A549 (cell line): Measurements from ENCODE around the gene SOX15. TPM values are rescaled to one million over a fixed set of nuclear protein-coding genes. Genes with fewer than 3 reads are reported as not detected.

Experiments
- ATAC-seq, 2 experiments: fragments of 200-7000 bp in 1 of 2; fragments of >200 bp in 1 of 2; cut with Nextera tagmentation in 1 of 2; cut with Tn5 transposase in 1 of 2; 3 replicates each; pipeline versions ENCODE4 v1.8.0 to v1.9.1; 2018 to 2020; ENCODE audit warnings: mild to moderate bottlenecking in 1 of 2, moderate library complexity in 1 of 2
- CTCF ChIA-PET: fragments of 300-600 bp; sonication (Branson Sonifier 250); formaldehyde crosslinking; extraction: SDS; loops from one replicate; lab custom pipeline; 2021; ENCODE audit warnings: antibody characterized with exemption, inconsistent platforms; lab: Yijun Ruan, JAX
- POLR2A ChIA-PET: fragments of 350-600 bp; formaldehyde crosslinking; extraction: SDS; loops from one replicate; lab custom pipeline; 2021; ENCODE audit warnings: antibody characterized with exemption, inconsistent platforms; lab: Yijun Ruan, JAX
- DNase-seq, 2 experiments: peaks; one replicate each; pipeline versions ENCODE4 v3.0.0 to v3.0.0-alpha.2; 2011 to 2016; ENCODE audit warnings: low read depth in 1 of 2, low spot score in 1 of 2
- FAIRE-seq: peaks from 2 replicates; lab custom pipeline; 2011; peaks lifted over from hg19 to GRCh38; lab: Jason Lieb, UNC
- H3K27ac ChIP-seq, 2 experiments: fragments of >200 bp; sonication (Bioruptor Twin); formaldehyde crosslinking; 3 replicates each; pipeline ENCODE4 v1.5.1; 2016 to 2017
- H3K4me1 ChIP-seq: fragments of >200 bp; sonication (Bioruptor Twin); formaldehyde crosslinking; 3 replicates; pipeline ENCODE4 v1.6.1; 2016
- H3K4me2 ChIP-seq: fragments of >200 bp; sonication (Bioruptor Twin); formaldehyde crosslinking; 3 replicates; pipeline ENCODE4 v1.6.1; 2016
- H3K4me3 ChIP-seq: fragments of >200 bp; sonication (Bioruptor Twin); formaldehyde crosslinking; 3 replicates; pipeline ENCODE4 v1.5.1; 2016
- H3K9me3 ChIP-seq: fragments of >200 bp; sonication (Bioruptor Twin); formaldehyde crosslinking; 3 replicates; pipeline ENCODE4 v1.6.1; 2016
- BHLHE40 ChIP-seq: IDR thresholded peaks from 2 replicates; pipeline ENCODE4 v1.6.1; 2012; ENCODE audit warnings: low read depth, low read length, inconsistent platforms
- CBX8 ChIP-seq: fragments of 200-600 bp; sonication (generic); IDR thresholded peaks from 2 replicates; pipeline ENCODE4 v1.6.1; 2016
- CHD2 ChIP-seq: fragments of 150-350 bp; IDR thresholded peaks from 2 replicates; pipeline ENCODE4 v1.6.1; 2014; ENCODE audit warnings: low read length; ENCODE audit not compliant: partially characterized antibody
- CHD4 ChIP-seq: fragments of 200-600 bp; sonication (generic); IDR thresholded peaks from 2 replicates; pipeline ENCODE4 v1.6.1; 2016; ENCODE audit warnings: antibody characterized with exemption, mild to moderate bottlenecking, borderline replicate concordance
- ESRRA ChIP-seq: fragments of 150-350 bp; IDR thresholded peaks from 2 replicates; pipeline ENCODE4 v1.6.1; 2014; ENCODE audit warnings: mild to moderate bottlenecking, low read length, borderline replicate concordance
- FOXS1 ChIP-seq: fragments of 250-450 bp; sonication (Bioruptor Pico); IDR thresholded peaks from 2 replicates; pipeline ENCODE4 v1.5.0; 2020; ENCODE audit warnings: mild to moderate bottlenecking, moderate library complexity
- HEYL ChIP-seq: fragments of 250-450 bp; sonication (Bioruptor Pico); IDR thresholded peaks from 2 replicates; pipeline ENCODE4 v1.8.0; 2021; ENCODE audit warnings: mild to moderate bottlenecking, moderate library complexity
- JUN ChIP-seq, 2 experiments: fragments of >200 bp; sonication (Bioruptor Twin); formaldehyde crosslinking; IDR thresholded peaks; 2 replicates in 1 of 2; 3 replicates in 1 of 2; pipeline ENCODE4 v1.6.1; 2016 to 2017
- JUNB ChIP-seq: fragments of >200 bp; sonication (Bioruptor Twin); formaldehyde crosslinking; IDR thresholded peaks from 2 replicates; pipeline ENCODE4 v1.6.1; 2016
- MYC ChIP-seq: IDR thresholded peaks from 2 replicates; pipeline ENCODE4 v1.6.1; 2012; ENCODE audit warnings: mild to moderate bottlenecking, inconsistent platforms, low read length, improper control_type of control experiment, borderline replicate concordance
- NPAS2 ChIP-seq: fragments of 250-450 bp; sonication (Bioruptor Pico); IDR thresholded peaks from 2 replicates; pipeline ENCODE4 v1.8.0; 2022; ENCODE audit warnings: mild to moderate bottlenecking, moderate library complexity, borderline replicate concordance
- PHF8 ChIP-seq: fragments of 200-600 bp; sonication (generic); IDR thresholded peaks from 2 replicates; pipeline ENCODE4 v1.6.1; 2016; ENCODE audit warnings: low read depth, mild to moderate bottlenecking, antibody characterized with exemption, moderate library complexity, borderline replicate concordance
- POLR2A ChIP-seq: IDR thresholded peaks from 2 replicates; pipeline ENCODE4 v1.6.1; 2012; ENCODE audit warnings: mild to moderate bottlenecking, low read length
- POLR2AphosphoS2 ChIP-seq: conservative IDR thresholded peaks from 2 replicates; pipeline ENCODE4 v1.6.1; 2012; ENCODE audit warnings: low read length, improper control_type of control experiment, inconsistent platforms
- RAD21 ChIP-seq, 2 experiments: fragments of >200 bp in 1 of 2; sonication (Bioruptor Twin) in 1 of 2; formaldehyde crosslinking in 1 of 2; IDR thresholded peaks in 1 of 2; conservative IDR thresholded peaks in 1 of 2; 2 replicates in 1 of 2; 3 replicates in 1 of 2; pipeline ENCODE4 v1.6.1; 2012 to 2018; ENCODE audit warnings: inconsistent platforms in 1 of 2
- RFX5 ChIP-seq: fragments of 450-650 bp; IDR thresholded peaks from 2 replicates; pipeline ENCODE4 v1.7.1; 2014; ENCODE audit warnings: antibody characterized with exemption, mild to moderate bottlenecking, moderate library complexity
- SMC3 ChIP-seq: fragments of >200 bp; sonication (Bioruptor Twin); formaldehyde crosslinking; IDR thresholded peaks from 3 replicates; pipeline ENCODE4 v1.6.1; 2018; ENCODE audit warnings: inconsistent platforms
- ZNF302 ChIP-seq: fragments of 250-450 bp; sonication (Bioruptor Pico); IDR thresholded peaks from 2 replicates; pipeline ENCODE4 v1.9.0; 2021; ENCODE audit warnings: inconsistent platforms, mild to moderate bottlenecking, moderate library complexity
- WGBS: methylation state at CpG from one replicate; pipeline ENCODE4 v1.1.6; 2017; ENCODE audit errors: missing lambda C conversion rate; 5-methylcytosine and 5-hydroxymethylcytosine counted together
- polyA plus RNA-seq, 4 experiments: library from polyadenylated mRNA; depleted of rRNA in 3 of 4; stranded (reverse); fragments of >200 nt; fragmentation: RNase III in 1 of 4; extraction: RNeasy Plus Mini Kit Qiagen cat#74134 plus additional on column Dnase treatment in 1 of 4; gene quantifications; 2 replicates in 3 of 4; 3 replicates in 1 of 4; pipeline ENCODE4 v1.2.3, GENCODE V29; 2011 to 2017
- TF ChIP-seq, protein P1 (sequence below): fragments of 250-450 bp; sonication (Bioruptor Pico); IDR thresholded peaks from 2 replicates; pipeline ENCODE4 v1.5.0; 2021; ENCODE audit warnings: mild to moderate bottlenecking, moderate library complexity, borderline replicate concordance
- TF ChIP-seq, protein P2 (sequence below): IDR thresholded peaks from 2 replicates; pipeline ENCODE4 v1.6.1; 2012; ENCODE audit warnings: low read depth, borderline replicate concordance
- TF ChIP-seq, protein P3 (sequence below): fragments of >200 bp; sonication (Bioruptor Twin); formaldehyde crosslinking; IDR thresholded peaks from 3 replicates; pipeline ENCODE4 v1.6.1; 2016

The SOX15 gene
- polyA plus RNA-seq, 2 of the 4 experiments (the other 2 are of a cell fraction) = 0.05 to 0.19 TPM

DNA sequence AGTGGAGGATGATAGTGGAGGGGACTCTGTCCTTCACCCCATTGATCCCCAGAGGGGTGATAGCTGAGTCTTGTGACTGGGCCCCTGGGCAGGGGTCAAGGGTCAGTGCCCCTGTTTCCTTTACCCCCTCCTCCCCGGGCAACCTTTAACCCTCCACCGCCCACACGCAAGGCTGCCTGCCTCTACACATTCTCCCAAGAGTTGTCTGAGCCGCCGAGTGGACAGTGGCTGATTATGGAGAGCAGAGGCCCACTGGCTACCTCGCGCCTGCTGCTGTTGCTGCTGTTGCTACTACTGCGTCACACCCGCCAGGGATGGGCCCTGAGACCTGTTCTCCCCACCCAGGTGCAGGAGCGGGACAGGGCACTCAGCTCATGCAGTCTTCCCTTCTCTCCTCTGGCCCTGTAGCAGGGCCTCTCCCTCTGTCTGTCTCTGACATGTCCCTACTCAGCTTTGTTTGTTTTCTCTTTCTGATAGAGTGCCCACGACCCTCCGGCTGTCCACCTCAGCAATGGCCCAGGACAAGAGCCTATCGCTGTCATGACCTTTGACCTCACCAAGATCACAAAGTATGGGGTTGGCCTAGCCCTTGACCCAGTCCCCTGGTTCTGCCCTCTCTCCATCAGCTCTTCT, 40.2 kb upstream of the SOX15 start, which contains the start of gene SHBG:
Gene SHBG (plus strand): TSS at position 197 of the 633 bp plus-strand sequence. CDS start 38 bp downstream, at position 235.
- CTCF ChIA-PET = interaction anchor here (1.3 to 8.2 kb wide), 6 partner anchors 10 to 412 kb away, joined by 3 to 191 read pairs (median 58); partner anchors contain the start of genes FXR2, TP53 and WRAP53
- ATAC-seq (no peak), DNase-seq (no peak), FAIRE-seq (no peak)
- Histone ChIP-seq H3K4me1 (peaks cover 10% of the 10 kb centered on the region; the same call in 2 of the 3 replicates), H3K4me3 (no peak within 1 kb of the TSS), H3K4me2 (no peak within 1 kb of the TSS), H3K9me3 (no peaks in the 10 kb centered on the region), H3K27ac (peak within 1 kb of the TSS in 1 of 2 experiments; percentile 9; a peak in 1 of 6 replicates)
- 85% methylated on average over 13 of the region's 13 CpGs for WGBS
- TF ChIP-seq POLR2AphosphoS2 (no peak), FOXS1 (CRISPR knock-in tag) (no peak), ESRRA (no peak)
- TF ChIP-seq, protein P1, sequence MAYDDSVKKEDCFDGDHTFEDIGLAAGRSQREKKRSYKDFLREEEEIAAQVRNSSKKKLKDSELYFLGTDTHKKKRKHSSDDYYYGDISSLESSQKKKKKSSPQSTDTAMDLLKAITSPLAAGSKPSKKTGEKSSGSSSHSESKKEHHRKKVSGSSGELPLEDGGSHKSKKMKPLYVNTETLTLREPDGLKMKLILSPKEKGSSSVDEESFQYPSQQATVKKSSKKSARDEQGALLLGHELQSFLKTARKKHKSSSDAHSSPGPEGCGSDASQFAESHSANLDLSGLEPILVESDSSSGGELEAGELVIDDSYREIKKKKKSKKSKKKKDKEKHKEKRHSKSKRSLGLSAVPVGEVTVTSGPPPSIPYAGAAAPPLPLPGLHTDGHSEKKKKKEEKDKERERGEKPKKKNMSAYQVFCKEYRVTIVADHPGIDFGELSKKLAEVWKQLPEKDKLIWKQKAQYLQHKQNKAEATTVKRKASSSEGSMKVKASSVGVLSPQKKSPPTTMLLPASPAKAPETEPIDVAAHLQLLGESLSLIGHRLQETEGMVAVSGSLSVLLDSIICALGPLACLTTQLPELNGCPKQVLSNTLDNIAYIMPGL (CRISPR knock-in tag) = no peak
- POLR2A ChIA-PET = interaction anchor here (0.6 to 1.8 kb wide), 3 partner anchors 18 to 57 kb away, joined by 3 to 7 read pairs (median 3); partner anchors contain the start of gene TP53

DNA sequence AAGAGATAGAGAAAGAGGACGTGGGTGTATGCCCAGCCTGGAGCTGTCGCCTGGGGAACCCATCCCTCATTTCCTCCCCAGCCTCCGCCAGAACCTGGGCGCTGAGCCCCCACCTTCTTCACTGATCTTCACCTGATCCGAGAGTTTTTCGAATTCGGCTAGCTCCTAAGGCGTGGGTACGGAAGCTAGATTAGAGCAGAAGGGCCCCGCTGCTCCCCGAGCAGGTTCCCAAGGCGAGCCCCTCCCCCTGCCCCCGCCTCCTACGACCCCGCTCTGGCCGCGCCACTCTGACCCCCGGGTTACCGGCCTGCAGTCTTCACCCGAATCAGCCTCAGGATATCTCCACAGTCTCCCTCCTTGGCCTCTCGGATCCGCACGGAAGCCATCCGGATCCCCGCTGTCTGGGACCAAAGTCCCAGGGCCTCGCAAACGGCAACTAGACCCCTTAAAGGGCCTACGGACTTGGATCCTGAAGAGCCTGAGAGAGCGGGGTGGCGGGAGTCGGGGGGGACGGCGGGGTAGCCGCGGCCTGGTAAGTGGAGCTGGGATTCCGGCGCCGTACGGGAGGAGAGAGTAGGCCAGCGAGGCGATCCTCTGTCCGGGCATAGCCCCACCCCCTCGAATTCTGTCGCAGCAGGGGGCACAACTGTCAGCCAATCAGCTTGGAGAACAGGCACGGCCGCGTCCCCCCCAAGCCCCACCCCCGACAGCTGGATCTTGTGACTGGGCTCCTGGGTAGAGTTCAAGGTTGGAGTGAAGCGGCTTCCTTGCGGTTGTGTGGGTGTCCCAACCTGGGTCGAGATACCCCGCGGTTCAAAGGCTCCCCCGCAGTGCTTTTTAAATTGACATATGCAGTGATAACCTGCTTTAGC, 37.6 kb upstream of the SOX15 start, which contains the start of gene SAT2:
Gene SAT2 (minus strand): TSS at position 572 of the 872 bp plus-strand sequence. CDS start 186 bp downstream, at position 386.
- Histone ChIP-seq H3K4me2 (peak within 1 kb of the TSS; percentile 95), H3K4me3 (peak within 1 kb of the TSS; percentile 85), H3K4me1 (peaks cover 10% of the 10 kb centered on the region; the same call in 2 of the 3 replicates), H3K27ac (peak within 1 kb of the TSS; percentile 93 to 94), H3K9me3 (no peaks in the 10 kb centered on the region)
- CTCF ChIA-PET = interaction anchor here (0.6 to 14.2 kb wide), 19 partner anchors 6 to 363 kb away, joined by 3 to 130 read pairs (median 5); partner anchors contain the start of genes ATP1B2, FXR2, MPDU1 and SHBG
- peak; percentile 91 to 94 for ATAC-seq
- peak; percentile 70 for FAIRE-seq
- 4% methylated on average over 43 of the region's 54 CpGs for WGBS
- DNase-seq = peak; percentile 94 to 99
- POLR2A ChIA-PET = interaction anchor here (0.6 to 2.7 kb wide), 12 partner anchors 13 to 749 kb away, joined by 3 to 81 read pairs (median 5); partner anchors contain the start of genes ATP1B2, CD68, FXR2 and KRABD2
- TF ChIP-seq PHF8 (peak; percentile 95), CBX8 (no peak), JUN (IDR thresholded peaks at IDR 0.05) (peak; percentile 71 to 81; a peak in 4 of 5 replicates), RFX5 (no peak), JUNB (no peak), CHD2 (no peak), CHD4 (no peak), ZNF302 (no peak), POLR2AphosphoS2 (no peak), RAD21 (conservative IDR thresholded peaks at IDR 0.05 in 1 of 2, IDR thresholded peaks at IDR 0.05 in 1 of 2) (0 out of 5 replicates have a peak, but pooled peaks of 1 of the 2 experiments have one; percentile 17), NPAS2 (CRISPR knock-in tag) (no peak), BHLHE40 (no peak), HEYL (CRISPR knock-in tag) (no peak), POLR2A (peak; percentile 77), MYC (no peak), SMC3 (0 out of 3 replicates have a peak, but pooled peaks have one; percentile 8)
- TF ChIP-seq, protein P2, sequence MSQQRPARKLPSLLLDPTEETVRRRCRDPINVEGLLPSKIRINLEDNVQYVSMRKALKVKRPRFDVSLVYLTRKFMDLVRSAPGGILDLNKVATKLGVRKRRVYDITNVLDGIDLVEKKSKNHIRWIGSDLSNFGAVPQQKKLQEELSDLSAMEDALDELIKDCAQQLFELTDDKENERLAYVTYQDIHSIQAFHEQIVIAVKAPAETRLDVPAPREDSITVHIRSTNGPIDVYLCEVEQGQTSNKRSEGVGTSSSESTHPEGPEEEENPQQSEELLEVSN = 0 out of 2 replicates have a peak, but pooled peaks have one; percentile 36
- TF ChIP-seq, protein P3, sequence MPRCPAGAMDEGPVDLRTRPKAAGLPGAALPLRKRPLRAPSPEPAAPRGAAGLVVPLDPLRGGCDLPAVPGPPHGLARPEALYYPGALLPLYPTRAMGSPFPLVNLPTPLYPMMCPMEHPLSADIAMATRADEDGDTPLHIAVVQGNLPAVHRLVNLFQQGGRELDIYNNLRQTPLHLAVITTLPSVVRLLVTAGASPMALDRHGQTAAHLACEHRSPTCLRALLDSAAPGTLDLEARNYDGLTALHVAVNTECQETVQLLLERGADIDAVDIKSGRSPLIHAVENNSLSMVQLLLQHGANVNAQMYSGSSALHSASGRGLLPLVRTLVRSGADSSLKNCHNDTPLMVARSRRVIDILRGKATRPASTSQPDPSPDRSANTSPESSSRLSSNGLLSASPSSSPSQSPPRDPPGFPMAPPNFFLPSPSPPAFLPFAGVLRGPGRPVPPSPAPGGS = peak; percentile 57; the same call in 1 of the 3 replicates
